Trophoblast cell (in vitro differentiated cells and primary cell): Measurements from ENCODE around the gene U2AF2.

ENCODE experiments used
- DNase-seq, 2 donors: peaks; one replicate each; pipeline ENCODE4 v3.0.0-alpha.2; 2016
- H2AFZ ChIP-seq: 2 replicates; pipeline ENCODE4 v1.6.1; 2013; ENCODE audit warnings: low read length, moderate library complexity, mild to moderate bottlenecking; ENCODE audit not compliant: insufficient read depth, poor library complexity
- H2AK5ac ChIP-seq: 2 replicates; pipeline ENCODE4 v1.6.1; 2013; ENCODE audit warnings: mild to moderate bottlenecking, low read length
- H2BK120ac ChIP-seq: 2 replicates; pipeline ENCODE4 v1.6.1; 2013; ENCODE audit warnings: low read length, mild to moderate bottlenecking, moderate library complexity; ENCODE audit not compliant: insufficient read depth, poor library complexity
- H2BK12ac ChIP-seq: 2 replicates; pipeline ENCODE4 v1.6.1; 2013; ENCODE audit warnings: mild to moderate bottlenecking, low read length, moderate library complexity
- H2BK5ac ChIP-seq: 2 replicates; pipeline ENCODE4 v1.6.1; 2013; ENCODE audit warnings: low read length, low read depth, moderate library complexity, mild to moderate bottlenecking; ENCODE audit not compliant: poor library complexity
- H3K14ac ChIP-seq: 2 replicates; pipeline ENCODE4 v1.6.1; 2013; ENCODE audit warnings: mild to moderate bottlenecking, low read length
- H3K18ac ChIP-seq: 2 replicates; pipeline ENCODE4 v1.6.1; 2013; ENCODE audit warnings: mild to moderate bottlenecking, low read length
- H3K23ac ChIP-seq: 2 replicates; pipeline ENCODE4 v1.6.1; 2013; ENCODE audit warnings: low read length
- H3K27ac ChIP-seq: 2 replicates; pipeline ENCODE4 v1.5.1; 2013; ENCODE audit warnings: low read depth, mild to moderate bottlenecking, inconsistent platforms, low read length, moderate library complexity
- H3K27me3 ChIP-seq: 2 replicates; pipeline ENCODE4 v1.6.1; 2013; ENCODE audit warnings: inconsistent platforms, mild to moderate bottlenecking, low read length, moderate library complexity; ENCODE audit not compliant: insufficient read depth
- H3K36me3 ChIP-seq, 2 experiments: 1 replicate in 1 of 2; 2 replicates in 1 of 2; pipeline ENCODE4 v1.6.1; 2013; ENCODE audit warnings: low read length in 2 of 2, mild to moderate bottlenecking in 2 of 2, moderate library complexity in 1 of 2; ENCODE audit not compliant: insufficient read depth in 2 of 2, control insufficient read depth in 1 of 2
- H3K4ac ChIP-seq: 2 replicates; pipeline ENCODE4 v1.6.1; 2013; ENCODE audit warnings: low read depth, mild to moderate bottlenecking, low read length, moderate library complexity
- H3K4me1 ChIP-seq, 2 experiments: 1 replicate in 1 of 2; 2 replicates in 1 of 2; pipeline ENCODE4 v1.6.1; 2013; ENCODE audit warnings: low read length in 2 of 2, mild to moderate bottlenecking in 2 of 2, moderate library complexity in 1 of 2; ENCODE audit not compliant: insufficient read depth in 2 of 2, control insufficient read depth in 1 of 2
- H3K4me2 ChIP-seq: 2 replicates; pipeline ENCODE4 v1.6.1; 2013; ENCODE audit warnings: inconsistent platforms, mild to moderate bottlenecking, low read length, moderate library complexity
- H3K4me3 ChIP-seq: 2 replicates; pipeline ENCODE4 v1.5.1; 2013; ENCODE audit warnings: mild to moderate bottlenecking, low read depth, low read length, inconsistent platforms
- H3K79me1 ChIP-seq: one replicate; pipeline ENCODE4 v1.6.1; 2013; ENCODE audit warnings: low read length
- H3K79me2 ChIP-seq: 2 replicates; pipeline ENCODE4 v1.6.1; 2013; ENCODE audit warnings: low read length, mild to moderate bottlenecking; ENCODE audit not compliant: control insufficient read depth, insufficient read depth, poor library complexity
- H3K9ac ChIP-seq: 2 replicates; pipeline ENCODE4 v1.6.1; 2013; ENCODE audit warnings: mild to moderate bottlenecking, low read length
- H3K9me3 ChIP-seq: 2 replicates; pipeline ENCODE4 v1.6.1; 2013; ENCODE audit warnings: low read depth, mild to moderate bottlenecking, control low read depth, inconsistent platforms, low read length; ENCODE audit not compliant: insufficient read depth
- H4K12ac ChIP-seq: 2 replicates; pipeline ENCODE4 v1.6.1; 2013; ENCODE audit warnings: low read depth, mild to moderate bottlenecking, low read length, moderate library complexity
- H4K8ac ChIP-seq: 2 replicates; pipeline ENCODE4 v1.6.1; 2013; ENCODE audit warnings: low read depth, mild to moderate bottlenecking, low read length, moderate library complexity
- H4K91ac ChIP-seq: one replicate; pipeline ENCODE4 v1.6.1; 2013; ENCODE audit warnings: low read depth, mild to moderate bottlenecking, low read length, moderate library complexity
- WGBS: extraction: QIAGEN DNeasy Blood & Tissue Kit; methylation state at CpG from one replicate; pipeline ENCODE4 v1.1.7; 2013; ENCODE audit warnings: missing lambda C conversion rate; ENCODE audit not compliant: insufficient read length, insufficient coverage; ENCODE audit errors: extremely low coverage; 5-methylcytosine and 5-hydroxymethylcytosine counted together

U2AF2 gene

GRCh38 chr19:55623130-55623529 is 31.7 kb upstream of the U2AF2 start:
- DNase-seq: no peak
- no peak overlapping the region for H3K27ac ChIP-seq
- H3K27me3 ChIP-seq: no peaks in the 10 kb centered on the region
- peaks cover 10 to 15% of the 10 kb centered on the region in 2 experiments for H3K36me3 ChIP-seq
- H3K14ac ChIP-seq: no peak overlapping the region
- no peak overlapping the region for H2BK5ac ChIP-seq
- peaks cover 7% of the 10 kb centered on the region for H3K9me3 ChIP-seq
- H4K91ac ChIP-seq: no peak overlapping the region
- WGBS: no CpG with 5 or more reads among the region's 7 CpGs
- no peak overlapping the region for H2BK12ac ChIP-seq
- H3K9ac ChIP-seq: no peak overlapping the region
- H2BK120ac ChIP-seq: no peak overlapping the region
- H3K4me2 ChIP-seq: no peak overlapping the region
- no peak overlapping the region for H3K4me3 ChIP-seq
- H4K8ac ChIP-seq: no peak overlapping the region
- no peak overlapping the region for H3K23ac ChIP-seq
- H4K12ac ChIP-seq: no peak overlapping the region
- no peak overlapping the region for H2AK5ac ChIP-seq
- no peak overlapping the region for H2AFZ ChIP-seq
- peaks cover 5% of the 10 kb centered on the region for H3K79me1 ChIP-seq
- peaks cover 5% of the 10 kb centered on the region for H3K79me2 ChIP-seq
- no peak overlapping the region for H3K4ac ChIP-seq
- peaks cover 3% of the 10 kb centered on the region in 2 experiments for H3K4me1 ChIP-seq
- no peak overlapping the region for H3K18ac ChIP-seq

DNA sequence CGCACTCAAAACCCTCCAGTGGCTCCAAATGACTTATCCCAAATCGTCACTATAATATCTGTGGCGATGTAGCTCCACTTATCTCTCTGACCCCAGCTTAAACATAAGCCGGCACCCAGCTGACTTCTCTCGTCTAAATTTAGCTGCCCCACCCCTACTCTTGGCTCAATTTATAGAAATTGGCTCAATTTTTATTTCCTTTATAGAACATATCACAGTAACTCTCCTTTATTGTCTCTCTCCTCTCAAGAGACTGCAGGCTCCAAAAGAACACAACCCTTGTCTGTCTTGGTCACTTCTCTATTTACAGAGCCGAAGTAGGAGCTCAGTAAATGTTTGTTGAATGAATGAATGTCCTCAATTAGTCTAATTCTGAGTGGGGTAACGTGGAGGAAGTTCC is 31.3 kb upstream of the U2AF2 start:
- Histone ChIP-seq H3K79me2 (peaks cover 5% of the 10 kb centered on the region), H4K91ac (no peak overlapping the region), H3K23ac (no peak overlapping the region), H2AFZ (no peak overlapping the region), H3K9ac (no peak overlapping the region), H3K4me1 (peaks cover 3% of the 10 kb centered on the region in 2 experiments), H3K4me3 (no peak overlapping the region), H3K14ac (no peak overlapping the region), H3K27ac (no peak overlapping the region), H3K36me3 (peaks cover 10 to 15% of the 10 kb centered on the region in 2 experiments), H3K4ac (no peak overlapping the region), H2BK120ac (no peak overlapping the region), H2AK5ac (no peak overlapping the region), H2BK5ac (no peak overlapping the region), H3K79me1 (peaks cover 5% of the 10 kb centered on the region), H3K18ac (no peak overlapping the region), H4K12ac (no peak overlapping the region), H3K9me3 (peaks cover 7% of the 10 kb centered on the region), H3K4me2 (peak overlapping the region; percentile 38), H2BK12ac (no peak overlapping the region), H4K8ac (no peak overlapping the region), H3K27me3 (no peaks in the 10 kb centered on the region)
- no peak for DNase-seq
- WGBS: no CpG with 5 or more reads among the region's 7 CpGs

GRCh38 chr19:55624109-55625003 is 30.5 kb upstream of the U2AF2 start, which contains the start of gene ZNF784:
ZNF784 (minus strand) TSS chr19:55624566; CDS start chr19:55624561, 5 bp downstream.
- Histone ChIP-seq H3K4me3 (peak within 1 kb of the TSS; percentile 91), H2BK5ac (peak within 1 kb of the TSS; percentile 89), H4K91ac (peak within 1 kb of the TSS; percentile 90), H3K4me1 (peaks cover 3% of the 10 kb centered on the region in 2 experiments), H3K79me2 (peaks cover 5% of the 10 kb centered on the region), H3K79me1 (peaks cover 5% of the 10 kb centered on the region), H2AK5ac (no peak within 1 kb of the TSS), H3K18ac (peak within 1 kb of the TSS; percentile 79), H3K4me2 (peak within 1 kb of the TSS; percentile 91), H3K27me3 (no peaks in the 10 kb centered on the region), H2AFZ (peak within 1 kb of the TSS; percentile 88), H3K9me3 (peaks cover 7% of the 10 kb centered on the region), H2BK12ac (no peak within 1 kb of the TSS), H3K23ac (no peak within 1 kb of the TSS), H3K9ac (peak within 1 kb of the TSS; percentile 87), H4K12ac (peak within 1 kb of the TSS; percentile 88), H4K8ac (peak within 1 kb of the TSS; percentile 90), H3K14ac (peak within 1 kb of the TSS; percentile 69), H3K36me3 (peaks cover 10 to 15% of the 10 kb centered on the region in 2 experiments), H3K4ac (peak within 1 kb of the TSS; percentile 37), H3K27ac (peak within 1 kb of the TSS; percentile 92), H2BK120ac (peak within 1 kb of the TSS; percentile 71)
- no CpG with 5 or more reads among the region's 56 CpGs for WGBS
- peak; percentile 93 to 98 for DNase-seq

GRCh38 chr19:55625004-55625326 is 29.9 kb upstream of the U2AF2 start:
- Histone ChIP-seq H3K4ac (no peak overlapping the region), H3K4me3 (no peak overlapping the region), H3K14ac (no peak overlapping the region), H3K23ac (no peak overlapping the region), H3K79me2 (peaks cover 5% of the 10 kb centered on the region), H3K36me3 (peaks cover 10 to 15% of the 10 kb centered on the region in 2 experiments), H3K27ac (no peak overlapping the region), H3K18ac (no peak overlapping the region), H3K4me2 (peak overlapping the region; percentile 91), H2AFZ (peak overlapping the region; percentile 88), H4K91ac (no peak overlapping the region), H2BK5ac (no peak overlapping the region), H2BK120ac (peak overlapping the region; percentile 30), H3K27me3 (no peaks in the 10 kb centered on the region), H3K79me1 (peaks cover 5% of the 10 kb centered on the region), H3K9ac (no peak overlapping the region), H2AK5ac (no peak overlapping the region), H2BK12ac (no peak overlapping the region), H3K4me1 (peaks cover 3% of the 10 kb centered on the region in 2 experiments), H4K12ac (peak overlapping the region; percentile 88), H4K8ac (peak overlapping the region; percentile 81), H3K9me3 (peaks cover 7% of the 10 kb centered on the region)
- WGBS: no CpG with 5 or more reads among the region's 11 CpGs
- DNase-seq: no peak
